ENCODE data around the gene SCAI.
"Not testable (repeated sequence)": the region's sequence is repeated elsewhere in the genome, so short reads cannot be mapped to it uniquely, and the experiment has no call there.

The SCAI gene

DNA sequence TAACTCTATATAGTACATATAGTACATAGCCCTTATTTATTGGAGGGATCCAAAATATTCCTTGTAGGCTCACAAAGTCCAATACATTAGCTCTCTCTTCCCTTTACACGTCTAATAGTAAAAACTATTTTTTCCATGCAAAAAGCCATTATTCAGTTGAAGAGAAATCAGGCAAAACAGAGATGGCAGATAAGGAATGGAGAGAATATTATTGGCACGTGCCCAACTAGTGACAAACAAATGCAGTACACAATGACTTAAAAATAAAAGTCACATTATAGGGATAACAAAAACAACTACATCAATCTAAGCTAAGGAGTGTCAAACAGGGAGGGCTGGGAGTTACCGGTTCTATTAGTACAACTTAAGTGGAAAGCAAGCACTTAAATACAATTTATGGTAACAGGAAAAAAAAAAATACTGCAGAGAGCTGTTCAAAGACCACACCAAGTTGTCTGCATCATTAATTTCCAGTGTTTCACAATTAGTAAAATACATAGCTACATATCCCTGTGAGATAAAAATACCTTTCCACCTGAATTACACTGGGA, 4.1 kb upstream of the SCAI start:
- no peak for DNase-seq

- no peak for DNase-seq
These were observed 2.9 kb upstream of the SCAI start for GRCh38 chr9:125146247-125146646.

DNA sequence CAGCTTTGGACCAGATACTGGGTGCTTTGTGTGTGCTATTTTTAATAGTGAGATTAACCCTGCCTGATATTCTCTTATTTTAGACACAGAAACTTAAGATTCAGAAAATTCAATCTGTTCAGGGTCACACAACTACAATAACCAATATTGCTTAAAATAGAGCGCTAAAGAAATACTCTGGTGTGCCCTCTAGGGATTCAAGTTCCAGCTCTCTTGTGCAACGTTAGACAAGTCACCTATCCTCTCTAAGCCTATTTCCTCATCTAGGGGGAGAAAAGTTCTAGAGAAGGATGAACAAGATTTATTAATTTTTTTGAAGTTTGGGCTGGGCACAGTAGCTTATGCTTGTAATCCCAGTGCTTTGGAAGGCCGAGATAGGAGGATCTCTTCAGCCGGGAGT, 2.1 kb upstream of the SCAI start:
- DNase-seq: no peak

- DNase-seq: no peak
These were observed 560 bp downstream of the SCAI start for GRCh38 chr9:125142560-125143376.

DNA sequence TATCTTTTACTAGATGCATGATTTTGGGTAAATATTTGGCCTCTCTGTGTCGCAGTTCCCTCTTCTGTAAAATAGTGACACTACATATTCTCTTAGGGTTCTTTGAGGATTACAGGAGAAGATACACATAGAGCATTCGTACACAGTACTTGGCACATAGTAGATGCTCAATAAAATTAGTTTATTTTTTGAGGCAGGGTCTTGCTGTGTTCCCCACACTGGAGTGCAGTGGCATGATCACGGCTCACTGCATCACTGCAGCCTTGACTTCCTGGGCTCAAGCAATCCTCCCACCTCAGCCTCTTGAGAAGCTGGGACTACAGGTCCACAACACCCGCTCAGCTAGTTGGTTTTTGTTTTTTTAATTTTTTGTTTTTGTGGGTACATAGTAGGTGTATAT, 1.6 kb downstream of the SCAI start:
- DNase-seq: no peak

- DNase-seq: no peak
These were observed 2.1 kb downstream of the SCAI start for GRCh38 chr9:125141251-125141650.

- no peak for DNase-seq
These were observed 2.8 kb downstream of the SCAI start for GRCh38 chr9:125140576-125140975.

- no peak for DNase-seq
These were observed 6.1 kb downstream of the SCAI start for GRCh38 chr9:125137200-125137599.

- DNase-seq: no peak
These were observed 8.4 kb downstream of the SCAI start for GRCh38 chr9:125134976-125135375.

DNA sequence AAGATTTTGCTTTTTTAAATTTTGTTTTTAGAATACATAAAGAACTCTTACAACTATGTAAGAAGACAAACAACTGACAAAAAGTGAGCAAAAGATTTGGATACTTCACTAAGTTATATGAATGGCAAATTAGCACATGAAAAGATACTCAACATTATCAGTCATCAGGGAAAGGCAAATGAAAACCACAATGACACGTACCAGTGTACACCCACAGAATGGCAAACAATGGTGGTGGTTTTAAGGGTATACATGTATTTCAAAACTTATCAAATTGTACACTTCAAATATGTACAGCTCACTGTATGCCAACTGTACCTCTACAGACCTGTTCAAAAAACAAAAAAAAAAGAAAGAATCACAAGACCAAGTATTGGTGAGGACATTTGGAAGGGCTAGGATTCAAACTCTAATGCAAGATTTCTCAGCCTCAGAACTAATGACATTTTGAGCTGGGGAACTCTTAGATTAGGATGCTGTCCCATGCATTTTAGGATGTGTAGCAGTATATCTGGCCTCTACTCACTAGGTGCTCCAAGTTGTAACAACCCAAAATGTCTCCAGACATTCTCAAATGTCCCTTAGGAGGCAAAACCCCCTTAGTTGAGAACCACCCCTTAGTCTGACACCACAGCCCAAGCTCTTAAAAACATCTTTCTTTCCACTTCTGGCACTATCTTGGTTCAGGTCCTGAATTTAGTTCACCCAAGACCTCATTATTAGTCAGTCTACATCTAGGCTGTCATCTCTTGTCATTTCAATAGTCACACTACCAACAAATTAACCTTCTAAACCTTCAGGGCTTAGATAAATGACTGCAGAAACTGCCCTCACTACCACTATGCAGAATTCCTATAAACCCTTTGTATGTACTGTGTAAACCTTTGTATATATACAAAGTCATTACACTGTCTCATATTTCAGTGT, 9.7 kb downstream of the SCAI start:
- no peak for DNase-seq

- DNase-seq: no peak
These were observed 11.6 kb downstream of the SCAI start for GRCh38 chr9:125131778-125132177.

DNA sequence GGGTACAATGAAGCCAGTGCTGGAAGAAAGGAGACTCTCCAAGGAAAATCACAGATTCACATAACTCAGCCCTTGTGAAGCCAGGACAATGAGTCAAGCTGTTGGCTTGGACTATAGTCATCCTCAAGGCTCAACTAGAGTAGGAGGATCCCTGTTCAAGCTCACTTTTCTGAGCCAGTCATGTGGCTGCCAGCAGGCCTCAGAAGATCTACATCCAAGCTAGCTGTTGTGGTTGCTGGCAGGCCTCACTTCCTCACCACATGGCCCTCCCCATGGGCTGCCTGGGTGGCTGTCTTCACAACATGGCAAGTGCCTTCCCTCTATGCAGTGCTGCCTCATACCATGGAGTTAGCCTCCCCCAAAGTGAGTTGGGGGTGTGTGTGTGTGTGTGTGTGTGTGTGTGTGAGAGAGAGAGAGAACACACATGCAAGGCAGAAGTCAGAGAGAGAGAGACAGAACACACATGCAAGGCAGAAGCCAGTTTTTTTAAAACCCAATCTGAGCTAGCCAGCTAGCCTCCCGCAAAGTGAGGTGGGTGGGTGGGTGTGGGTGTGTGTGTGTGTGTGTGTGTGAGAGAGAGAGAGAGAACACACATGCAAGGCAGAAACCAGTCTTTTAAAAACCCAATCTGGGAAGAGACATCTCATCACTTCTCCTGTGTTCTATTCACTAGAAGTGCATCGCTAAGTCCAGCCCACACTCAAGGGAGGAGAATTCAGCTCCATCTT, 17.1 kb downstream of the SCAI start:
- DNase-seq: no peak

GRCh38 chr9:125125523-125125922, 17.8 kb downstream of the SCAI start:
- no peak for DNase-seq

DNA sequence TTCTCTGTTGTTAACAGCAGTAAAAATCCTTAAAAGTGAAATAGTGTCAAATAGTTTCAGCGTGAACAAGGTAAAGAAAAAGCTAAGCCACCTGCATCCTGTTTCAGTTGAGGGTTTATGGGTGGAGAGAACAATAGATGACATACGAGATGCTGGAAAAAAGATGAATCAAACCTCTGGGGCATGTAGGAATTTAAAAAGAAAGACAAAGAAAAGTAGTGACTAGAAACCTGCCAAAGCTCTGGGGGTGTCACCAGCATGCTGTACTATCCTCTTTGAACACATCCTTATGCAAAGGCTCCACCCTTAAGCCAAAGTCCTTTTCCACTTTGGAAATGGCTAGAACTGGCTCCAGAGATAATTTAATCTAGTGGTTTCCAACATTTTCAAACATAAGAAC, 22.2 kb downstream of the SCAI start:
- peak; percentile 22 for DNase-seq

DNA sequence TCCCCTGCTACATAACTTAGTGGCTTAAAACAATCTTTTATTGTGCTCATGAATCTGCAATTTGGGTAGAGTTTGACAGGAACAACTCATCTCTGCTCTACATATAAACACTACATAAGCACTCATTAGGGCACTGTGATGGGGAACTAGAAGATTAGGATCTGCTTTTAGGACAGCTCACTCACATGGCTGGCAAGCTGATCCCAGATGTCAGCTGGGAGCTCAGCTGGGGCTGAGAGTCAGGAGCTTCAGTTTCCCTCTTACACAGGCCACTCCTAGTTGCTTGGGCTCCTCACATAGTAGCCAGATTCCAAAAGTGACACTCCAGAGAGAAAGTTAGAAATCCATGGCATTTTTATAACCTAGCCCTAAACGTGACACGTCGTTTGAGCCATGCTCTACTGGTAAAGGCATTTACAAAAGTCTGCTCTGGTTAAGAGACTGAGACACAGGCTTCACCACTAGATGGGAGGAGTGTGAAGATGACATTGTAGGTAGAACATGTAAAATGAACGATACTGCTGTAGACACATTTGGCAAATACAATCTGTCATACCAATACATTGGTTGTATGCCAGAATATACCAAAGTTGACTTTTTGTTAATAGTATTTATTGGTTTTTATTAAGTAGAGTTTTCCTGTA, 23.6 kb downstream of the SCAI start:
- DNase-seq: no peak

GRCh38 chr9:125118696-125119095, 24.6 kb downstream of the SCAI start:
- DNase-seq: not testable (repeated sequence)

- not testable (repeated sequence) for DNase-seq
These were observed 28.8 kb downstream of the SCAI start for GRCh38 chr9:125114503-125114902.

- no peak for DNase-seq
These were observed 32.9 kb downstream of the SCAI start for GRCh38 chr9:125110464-125110863.

GRCh38 chr9:125108541-125108940, 34.8 kb downstream of the SCAI start:
- not testable (repeated sequence) for DNase-seq

GRCh38 chr9:125106285-125106893, 36.9 kb downstream of the SCAI start:
- DNase-seq: no peak

- DNase-seq: no peak
These were observed 39.4 kb downstream of the SCAI start for GRCh38 chr9:125103770-125104460.
